Nephron (organoid): ENCODE measurements around the gene ILKAP.
A peak's percentile ranks its signal among the peaks of the same experiment; 100 is the strongest.
"Not testable (repeated sequence)": the region's sequence is repeated elsewhere in the genome, so short reads cannot be mapped to it uniquely, and the experiment has no call there.

Experiments used
- H3K27ac Mint-ChIP-seq, 3 experiments: 2 replicates each; pipeline ENCODE4 v1.8.0; 2020; ENCODE audit warnings: mixed read lengths in 3 of 3, mild to moderate bottlenecking in 2 of 3, moderate library complexity in 1 of 3
- H3K27me3 Mint-ChIP-seq: 2 replicates; pipeline ENCODE4 v1.8.0; 2021; ENCODE audit warnings: low read depth, mild to moderate bottlenecking, moderate library complexity, mixed read lengths
- H3K36me3 Mint-ChIP-seq: 2 replicates; pipeline ENCODE4 v1.8.0; 2020; ENCODE audit warnings: low read depth, mixed read lengths
- H3K4me1 Mint-ChIP-seq: 2 replicates; pipeline ENCODE4 v1.8.0; 2020; ENCODE audit warnings: mixed read lengths
- H3K4me3 Mint-ChIP-seq, 3 experiments: 2 replicates each; pipeline ENCODE4 v1.8.0; 2020; ENCODE audit warnings: mild to moderate bottlenecking in 3 of 3, mixed read lengths in 3 of 3, moderate library complexity in 2 of 3
- H3K9me3 Mint-ChIP-seq: 2 replicates; pipeline ENCODE4 v1.8.0; 2020; ENCODE audit warnings: mixed read lengths
- TF ChIP-seq, protein P1 (sequence below), 3 experiments: fragments of 200-600 bp; sonication (generic); IDR thresholded peaks; one replicate each; pipeline ENCODE4 v1.5.0; 2021; ENCODE audit warnings: antibody characterized with exemption in 3 of 3; ENCODE audit not compliant: unreplicated experiment in 3 of 3

Gene ILKAP

DNA sequence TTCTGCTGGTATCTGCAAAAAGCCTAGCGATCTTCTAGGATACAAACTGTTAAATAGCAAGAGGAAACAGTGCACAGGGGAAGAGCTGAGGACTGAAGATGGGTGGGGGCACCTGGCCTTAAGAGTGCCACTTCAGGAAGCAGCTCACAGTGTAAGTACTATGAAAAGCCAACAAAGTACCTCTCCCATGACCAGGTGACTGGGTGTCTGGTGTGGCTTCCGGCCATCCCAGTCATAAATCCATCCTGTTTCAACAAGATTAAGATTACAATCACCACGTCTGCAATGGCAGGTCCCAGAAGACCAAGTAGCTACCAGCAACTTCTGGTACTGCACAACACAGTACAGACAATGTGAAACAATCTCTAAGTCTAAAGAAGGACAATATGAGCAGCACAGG is 28.8 kb downstream of the ILKAP start:
- H3K4me3 Mint-ChIP-seq = no peak overlapping the region
- no peak overlapping the region for H3K27ac Mint-ChIP-seq
- peaks cover 69% of the 10 kb centered on the region for H3K36me3 Mint-ChIP-seq
- TF ChIP-seq, protein P1, sequence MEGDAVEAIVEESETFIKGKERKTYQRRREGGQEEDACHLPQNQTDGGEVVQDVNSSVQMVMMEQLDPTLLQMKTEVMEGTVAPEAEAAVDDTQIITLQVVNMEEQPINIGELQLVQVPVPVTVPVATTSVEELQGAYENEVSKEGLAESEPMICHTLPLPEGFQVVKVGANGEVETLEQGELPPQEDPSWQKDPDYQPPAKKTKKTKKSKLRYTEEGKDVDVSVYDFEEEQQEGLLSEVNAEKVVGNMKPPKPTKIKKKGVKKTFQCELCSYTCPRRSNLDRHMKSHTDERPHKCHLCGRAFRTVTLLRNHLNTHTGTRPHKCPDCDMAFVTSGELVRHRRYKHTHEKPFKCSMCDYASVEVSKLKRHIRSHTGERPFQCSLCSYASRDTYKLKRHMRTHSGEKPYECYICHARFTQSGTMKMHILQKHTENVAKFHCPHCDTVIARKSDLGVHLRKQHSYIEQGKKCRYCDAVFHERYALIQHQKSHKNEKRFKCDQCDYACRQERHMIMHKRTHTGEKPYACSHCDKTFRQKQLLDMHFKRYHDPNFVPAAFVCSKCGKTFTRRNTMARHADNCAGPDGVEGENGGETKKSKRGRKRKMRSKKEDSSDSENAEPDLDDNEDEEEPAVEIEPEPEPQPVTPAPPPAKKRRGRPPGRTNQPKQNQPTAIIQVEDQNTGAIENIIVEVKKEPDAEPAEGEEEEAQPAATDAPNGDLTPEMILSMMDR (IDR thresholded peaks at IDR 0.05; ENCODE audit: unreplicated experiment in 3 of 3) = no peak
- no peaks in the 10 kb centered on the region for H3K27me3 Mint-ChIP-seq
- H3K9me3 Mint-ChIP-seq = no peaks in the 10 kb centered on the region
- peaks cover 5% of the 10 kb centered on the region for H3K4me1 Mint-ChIP-seq

DNA sequence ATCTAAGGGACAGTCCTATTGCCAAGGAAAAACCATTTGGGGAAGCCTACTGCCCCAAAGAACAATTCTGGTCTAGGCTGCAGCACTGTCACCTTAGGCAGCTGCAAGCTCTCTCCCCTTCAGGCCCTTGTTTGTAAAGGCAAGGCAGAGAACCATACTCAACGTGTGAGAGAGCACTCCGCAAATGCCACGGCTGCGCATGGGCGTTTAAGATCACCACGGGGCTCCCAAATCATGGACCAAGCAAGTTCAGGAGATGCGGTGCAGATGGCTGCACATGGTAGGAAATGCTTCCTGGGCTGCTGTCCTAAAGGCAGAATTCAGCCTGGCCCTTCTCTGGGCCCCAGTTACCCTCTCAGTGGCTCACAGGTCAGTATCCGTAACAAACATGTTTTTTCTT is 29.2 kb downstream of the ILKAP start:
- Mint-ChIP-seq H3K36me3 (peaks cover 69% of the 10 kb centered on the region), H3K9me3 (no peaks in the 10 kb centered on the region), H3K4me1 (peaks cover 7% of the 10 kb centered on the region), H3K27me3 (no peaks in the 10 kb centered on the region), H3K4me3 (no peak overlapping the region), H3K27ac (no peak overlapping the region)
- TF ChIP-seq, protein P1 (IDR thresholded peaks at IDR 0.05; ENCODE audit: unreplicated experiment in 3 of 3) = no peak

DNA sequence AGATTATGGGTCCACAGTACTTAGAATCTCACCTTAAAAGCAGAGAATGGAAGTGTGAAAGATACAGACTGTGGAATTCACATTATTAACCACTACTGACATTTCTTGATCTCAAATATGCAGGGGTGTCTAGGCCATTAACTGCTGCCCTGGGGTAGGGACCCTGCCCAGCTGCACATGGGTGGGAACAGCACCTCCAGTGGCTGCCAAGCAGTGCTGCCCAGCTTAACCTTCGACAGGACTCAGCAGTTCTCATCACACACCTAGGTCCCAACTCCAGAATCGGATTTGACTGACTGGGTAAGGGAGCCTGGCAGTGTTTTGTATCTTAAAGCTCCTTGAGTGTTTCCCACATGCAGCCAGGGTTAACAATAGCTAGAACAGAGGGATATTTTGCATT is 29.8 kb downstream of the ILKAP start:
- Mint-ChIP-seq H3K9me3 (no peaks in the 10 kb centered on the region), H3K27ac (no peak overlapping the region), H3K4me3 (no peak overlapping the region), H3K36me3 (peaks cover 63% of the 10 kb centered on the region), H3K4me1 (peaks cover 7% of the 10 kb centered on the region), H3K27me3 (no peaks in the 10 kb centered on the region)
- TF ChIP-seq, protein P1 (IDR thresholded peaks at IDR 0.05; ENCODE audit: unreplicated experiment in 3 of 3) = no peak

DNA sequence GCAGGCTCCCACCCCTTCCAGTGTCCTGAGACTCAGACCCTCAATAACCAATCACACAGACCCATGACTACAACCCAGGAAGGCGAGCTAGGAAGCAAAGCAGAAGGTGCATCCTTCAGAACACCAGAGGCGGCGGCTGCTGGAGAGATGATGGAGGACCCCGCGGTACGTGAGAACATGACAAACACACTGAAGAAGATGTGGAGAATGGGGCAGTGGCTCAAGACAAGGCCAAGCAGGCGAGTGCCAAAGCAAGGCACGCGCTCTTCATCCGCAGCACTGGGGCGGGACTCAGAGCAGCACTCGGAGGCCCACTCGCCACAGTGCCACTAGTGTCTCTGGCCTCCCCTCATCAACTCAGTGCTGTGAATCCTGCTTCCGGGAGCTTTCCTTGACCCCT is 31.1 kb downstream of the ILKAP start:
- TF ChIP-seq, protein P1 (IDR thresholded peaks at IDR 0.05; ENCODE audit: unreplicated experiment in 3 of 3) = no peak
- H3K36me3 Mint-ChIP-seq = peaks cover 59% of the 10 kb centered on the region
- no peaks in the 10 kb centered on the region for H3K27me3 Mint-ChIP-seq
- H3K4me3 Mint-ChIP-seq = no peak overlapping the region
- H3K27ac Mint-ChIP-seq = peak overlapping the region in 1 of 3 experiments; percentile 42
- no peaks in the 10 kb centered on the region for H3K9me3 Mint-ChIP-seq
- peaks cover 7% of the 10 kb centered on the region for H3K4me1 Mint-ChIP-seq

DNA sequence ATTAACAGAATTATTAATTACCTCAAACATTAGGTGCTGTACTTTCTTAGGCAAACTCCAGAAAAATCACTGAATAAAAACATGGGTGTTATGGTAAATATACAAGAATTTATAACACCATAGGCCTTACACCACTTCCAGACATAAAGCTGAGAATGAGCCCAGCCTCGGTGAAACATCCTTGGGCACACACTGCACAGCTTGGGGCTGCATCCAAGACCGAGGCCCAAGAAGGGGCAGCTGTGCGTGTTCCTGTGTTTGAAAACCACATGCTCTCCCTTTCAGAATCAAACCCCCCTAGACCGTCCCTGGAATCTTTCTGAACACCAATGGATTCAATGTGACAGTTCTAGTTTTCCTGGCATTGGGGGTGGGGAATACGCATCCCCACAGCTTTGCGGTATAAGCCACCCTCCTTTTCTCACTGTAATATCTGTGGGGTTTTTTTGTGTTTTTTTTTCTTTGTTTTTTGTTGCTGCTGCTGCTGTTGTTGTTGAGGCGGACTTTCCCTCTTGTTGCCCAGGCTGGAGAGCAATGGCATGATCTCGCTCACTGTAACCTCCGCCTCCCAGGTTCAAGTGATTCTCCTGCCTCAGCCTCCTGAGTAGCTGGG is 31.8 kb downstream of the ILKAP start:
- Mint-ChIP-seq H3K27me3 (no peaks in the 10 kb centered on the region), H3K36me3 (peaks cover 53% of the 10 kb centered on the region), H3K9me3 (no peaks in the 10 kb centered on the region), H3K4me3 (no peak overlapping the region), H3K27ac (no peak overlapping the region), H3K4me1 (peaks cover 7% of the 10 kb centered on the region)
- TF ChIP-seq, protein P1 (IDR thresholded peaks at IDR 0.05; ENCODE audit: unreplicated experiment in 3 of 3) = no peak

DNA sequence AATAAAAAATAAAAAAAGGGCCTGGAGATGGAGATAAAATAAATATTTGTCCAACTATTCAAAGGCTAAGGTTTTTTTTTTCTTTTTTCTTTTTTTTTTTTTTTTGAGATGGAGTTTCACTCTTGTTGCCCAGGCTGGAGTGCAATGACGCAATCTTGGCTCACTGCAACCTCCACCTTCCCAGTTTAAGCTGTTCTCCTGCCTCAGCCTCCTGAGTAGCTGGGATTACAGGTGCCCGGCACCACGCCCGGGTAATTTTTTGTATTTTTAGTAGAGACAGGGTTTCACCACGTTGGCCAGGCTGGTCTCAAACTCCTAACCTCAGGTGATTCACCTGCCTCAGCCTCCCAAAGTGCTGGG is 32.4 kb downstream of the ILKAP start:
- not testable (repeated sequence) for H3K27me3 Mint-ChIP-seq

More for the DNA sequence above, 32.4 kb downstream of the ILKAP start:
- H3K36me3 Mint-ChIP-seq = peaks cover 48% of the 10 kb centered on the region
- not testable (repeated sequence) for H3K4me1 Mint-ChIP-seq, H3K4me3 Mint-ChIP-seq, H3K9me3 Mint-ChIP-seq, H3K27ac Mint-ChIP-seq
